Uterus (tissue), 2 donors: ENCODE data around the gene LBP.

Experiments
- CTCF ChIP-seq, 4 experiments: fragments of 200-600 bp in 2 of 4; fragments of 450-650 bp in 2 of 4; sonication (generic) in 2 of 4; IDR thresholded peaks; one replicate each; pipeline ENCODE4 v1.5.1; 2016 to 2019; ENCODE audit warnings: antibody characterized with exemption in 4 of 4, mild to moderate bottlenecking in 2 of 4, moderate library complexity in 1 of 4
- POLR2A ChIP-seq, 2 donors: fragments of 450-650 bp; IDR thresholded peaks; one replicate each; pipeline ENCODE4 v1.6.1; 2016; ENCODE audit warnings: antibody characterized with exemption in 2 of 2, mild to moderate bottlenecking in 1 of 2, moderate library complexity in 1 of 2

- TF ChIP-seq CTCF (IDR thresholded peaks at IDR 0.05) = no peak
- TF ChIP-seq POLR2A (IDR thresholded peaks at IDR 0.05) = no peak
These were observed 14.5 kb upstream of the LBP start for GRCh38 chr20:38331814-38332213.
